Measurements from ENCODE around the gene IRGQ.

The IRGQ gene

GRCh38 chr19:43540381-43540780 lies 55.6 kb downstream of the IRGQ start:
- no peak for DNase-seq

- DNase-seq, result no peak
These were observed 57.0 kb downstream of the IRGQ start for GRCh38 chr19:43538922-43539321.

- no peak for DNase-seq
These were observed 60.8 kb downstream of the IRGQ start for GRCh38 chr19:43534816-43535761.
